ENCODE results near the gene HDAC2. TPM values are rescaled to one million over a fixed set of nuclear protein-coding genes. Genes with fewer than 3 reads are reported as not detected.

The HDAC2 gene
- total and polyA plus RNA-seq, 2 donors (not counting 3 experiments of a cell fraction or from before 2014, with no cell fraction given): 121 to 142 TPM

DNA sequence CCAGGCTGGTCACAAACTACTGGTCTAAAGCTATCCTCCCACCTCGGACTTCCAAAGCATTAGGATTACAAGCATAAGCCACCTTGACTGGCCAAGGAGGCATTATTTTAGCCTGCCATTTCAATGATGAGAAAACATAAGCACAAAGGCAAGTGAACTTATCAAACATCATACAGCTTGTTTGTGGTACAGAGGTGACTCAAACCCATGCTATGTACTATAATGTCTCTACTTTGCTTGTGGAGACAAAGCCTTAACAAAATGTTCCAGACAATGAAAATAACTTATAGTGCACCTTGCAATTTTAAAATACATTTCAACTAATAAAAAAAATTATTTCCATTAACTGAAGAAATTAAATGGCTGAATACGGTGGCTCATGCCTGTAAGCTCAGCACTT, 26.2 kb downstream of the HDAC2 start:
- CTCF ChIA-PET: interaction anchor here (0.7 to 1.0 kb wide), 2 partner anchors 8 to 164 kb away, joined by 3 to 4 read pairs; no protein-coding TSS in a partner anchor

More for the DNA sequence above, 26.2 kb downstream of the HDAC2 start:
- Histone ChIP-seq H3K27me3 (ENCODE audit: control insufficient read depth in 2 of 2, insufficient read depth in 2 of 2, low read length in 2 of 2) (no peaks in the 10 kb centered on the region), H3K9ac (replicated peaks; ENCODE audit: extremely low read depth, insufficient read depth, low read length) (no peak overlapping the region), H3K79me2 (ENCODE audit: control insufficient read depth, insufficient read depth, low read length) (peaks cover 6% of the 10 kb centered on the region), H4K20me1 (replicated peaks; ENCODE audit: control insufficient read depth, extremely low read depth, insufficient read depth, low read length) (peaks cover 2% of the 10 kb centered on the region), H3K4me1 (ENCODE audit: control insufficient read depth, extremely low read depth, insufficient read depth, low read length) (no peaks in the 10 kb centered on the region), H2AFZ (ENCODE audit: low read depth, low read length) (no peak overlapping the region), H3K9me1 (replicated peaks; ENCODE audit: control insufficient read depth, extremely low read depth, insufficient read depth, low read length) (no peaks in the 10 kb centered on the region), H3K4me3 (replicated peaks in 1 of 3; ENCODE audit: insufficient read depth in 1 of 3, low read depth in 1 of 3, low read length in 3 of 3) (no peak overlapping the region), H3K36me3 (ENCODE audit: control insufficient read depth in 2 of 2, extremely low read depth in 1 of 2, insufficient read depth in 2 of 2, low read length in 2 of 2) (peaks cover 17 to 59% of the 10 kb centered on the region in 2 experiments), H3K4me2 (ENCODE audit: insufficient read depth, low read length) (no peak overlapping the region), H3K9me3 (replicated peaks; ENCODE audit: control insufficient read depth, insufficient read depth, low read length) (no peaks in the 10 kb centered on the region), H3K27ac (ENCODE audit: insufficient read depth, low read depth, low read length) (no peak overlapping the region)
- DNase-seq (ENCODE audit: low read depth, low spot score): no peak
- FAIRE-seq: no peak
- TF ChIP-seq POLR2A (IDR thresholded peaks at IDR 0.05; ENCODE audit: low read depth, low read length): no peak
- no peak for TF ChIP-seq JUN (IDR thresholded peaks at IDR 0.05; ENCODE audit: borderline replicate concordance, insufficient read depth, insufficient read length, low read depth)
- TF ChIP-seq EZH2 (IDR thresholded peaks at IDR 0.05; ENCODE audit: borderline replicate concordance, low read depth, low read length, severe bottlenecking): no peak
- TF ChIP-seq FOS (IDR thresholded peaks at IDR 0.05; ENCODE audit: borderline replicate concordance, insufficient read depth, low read length): no peak
- no peak for TF ChIP-seq GATA2 (IDR thresholded peaks at IDR 0.05; ENCODE audit: insufficient read depth, insufficient read length, low read depth, low read length)
- no peak for TF ChIP-seq MAX (IDR thresholded peaks at IDR 0.05; ENCODE audit: insufficient read depth, insufficient read length)
- no peak for TF ChIP-seq CTCF (IDR thresholded peaks at IDR 0.05; ENCODE audit: extremely low read depth in 1 of 2, insufficient read depth in 1 of 2, low read depth in 1 of 2, low read length in 2 of 2)
- no peak for TF ChIP-seq MYC (IDR thresholded peaks at IDR 0.05; ENCODE audit: low read depth, low read length)
- no peak for TF ChIP-seq POLR2AphosphoS5 (IDR thresholded peaks at IDR 0.05; ENCODE audit: insufficient read depth, low read depth, low read length)
- intact Hi-C loops (cut with micrococcal nuclease) (no loop called here), dilution Hi-C loops (cut with MboI; ENCODE audit: extremely low pct_ligation_motif_present, low sequenced_read_pairs) (no loop called here)
- POLR2A ChIA-PET: no interaction called here
- BruUV-seq (replicated peaks): no TSS peak

Data from endothelial cell of umbilical vein (primary cell).